ENCODE data around the gene DNAJC10. TPM values are rescaled to one million over a fixed set of nuclear protein-coding genes. Genes with fewer than 3 reads are reported as not detected.
A peak's percentile ranks its signal among the peaks of the same experiment; 100 is the strongest.

DNAJC10 gene
- total and polyA plus RNA-seq, 9 of the 15 experiments (the other 6 are each of a cell fraction or from before 2014, with no cell fraction given): 9.8 to 77.7 (median 57.3) TPM

DNA sequence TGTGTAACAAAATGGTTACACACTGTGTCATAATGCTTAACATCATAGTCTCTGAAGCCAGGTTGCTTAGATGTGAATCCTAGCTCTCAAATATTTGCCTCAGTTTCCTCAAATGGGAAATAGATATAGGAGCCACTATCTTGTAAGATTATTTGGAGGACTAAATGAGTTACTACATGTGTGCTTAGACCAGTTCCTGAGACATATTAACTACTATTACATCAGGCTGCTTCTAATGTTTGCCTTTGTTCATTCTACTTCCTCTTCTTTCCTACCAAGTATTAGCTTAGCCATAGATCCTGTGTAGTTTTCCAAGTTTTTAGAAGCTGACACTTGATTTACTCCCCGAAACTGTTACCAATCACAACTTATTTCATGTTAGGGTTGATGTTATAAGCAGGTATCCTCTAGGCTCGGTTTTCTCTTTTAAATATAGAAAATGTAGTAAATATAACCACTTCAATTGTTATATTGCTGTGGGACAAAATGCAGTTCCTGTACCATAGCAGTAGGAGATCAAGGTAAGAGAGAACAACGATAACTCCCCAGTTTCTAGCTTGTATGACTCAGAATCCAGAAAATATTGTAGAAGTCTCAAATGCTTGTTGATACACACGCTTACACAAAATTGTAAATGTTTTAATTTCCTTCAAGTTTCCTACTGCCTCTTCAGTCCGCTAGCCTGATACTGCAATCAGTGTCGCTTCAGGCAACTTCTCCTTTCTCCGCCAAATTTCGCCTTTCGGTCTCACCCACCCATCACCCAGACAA, 751 bp upstream of the DNAJC10 start (continued):
- TF ChIP-seq, protein P1, sequence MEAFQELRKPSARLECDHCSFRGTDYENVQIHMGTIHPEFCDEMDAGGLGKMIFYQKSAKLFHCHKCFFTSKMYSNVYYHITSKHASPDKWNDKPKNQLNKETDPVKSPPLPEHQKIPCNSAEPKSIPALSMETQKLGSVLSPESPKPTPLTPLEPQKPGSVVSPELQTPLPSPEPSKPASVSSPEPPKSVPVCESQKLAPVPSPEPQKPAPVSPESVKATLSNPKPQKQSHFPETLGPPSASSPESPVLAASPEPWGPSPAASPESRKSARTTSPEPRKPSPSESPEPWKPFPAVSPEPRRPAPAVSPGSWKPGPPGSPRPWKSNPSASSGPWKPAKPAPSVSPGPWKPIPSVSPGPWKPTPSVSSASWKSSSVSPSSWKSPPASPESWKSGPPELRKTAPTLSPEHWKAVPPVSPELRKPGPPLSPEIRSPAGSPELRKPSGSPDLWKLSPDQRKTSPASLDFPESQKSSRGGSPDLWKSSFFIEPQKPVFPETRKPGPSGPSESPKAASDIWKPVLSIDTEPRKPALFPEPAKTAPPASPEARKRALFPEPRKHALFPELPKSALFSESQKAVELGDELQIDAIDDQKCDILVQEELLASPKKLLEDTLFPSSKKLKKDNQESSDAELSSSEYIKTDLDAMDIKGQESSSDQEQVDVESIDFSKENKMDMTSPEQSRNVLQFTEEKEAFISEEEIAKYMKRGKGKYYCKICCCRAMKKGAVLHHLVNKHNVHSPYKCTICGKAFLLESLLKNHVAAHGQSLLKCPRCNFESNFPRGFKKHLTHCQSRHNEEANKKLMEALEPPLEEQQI (IDR thresholded peaks at IDR 0.05): no peak
- TF ChIP-seq, protein P2, sequence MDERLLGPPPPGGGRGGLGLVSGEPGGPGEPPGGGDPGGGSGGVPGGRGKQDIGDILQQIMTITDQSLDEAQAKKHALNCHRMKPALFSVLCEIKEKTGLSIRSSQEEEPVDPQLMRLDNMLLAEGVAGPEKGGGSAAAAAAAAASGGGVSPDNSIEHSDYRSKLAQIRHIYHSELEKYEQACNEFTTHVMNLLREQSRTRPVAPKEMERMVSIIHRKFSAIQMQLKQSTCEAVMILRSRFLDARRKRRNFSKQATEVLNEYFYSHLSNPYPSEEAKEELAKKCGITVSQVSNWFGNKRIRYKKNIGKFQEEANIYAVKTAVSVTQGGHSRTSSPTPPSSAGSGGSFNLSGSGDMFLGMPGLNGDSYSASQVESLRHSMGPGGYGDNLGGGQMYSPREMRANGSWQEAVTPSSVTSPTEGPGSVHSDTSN (CRISPR knock-in tag; IDR thresholded peaks at IDR 0.05; ENCODE audit: low read depth): no peak
- TF ChIP-seq, protein P2 (tag; conservative IDR thresholded peaks at IDR 0.05; ENCODE audit: low read depth): no peak
- TF ChIP-seq, protein P3, sequence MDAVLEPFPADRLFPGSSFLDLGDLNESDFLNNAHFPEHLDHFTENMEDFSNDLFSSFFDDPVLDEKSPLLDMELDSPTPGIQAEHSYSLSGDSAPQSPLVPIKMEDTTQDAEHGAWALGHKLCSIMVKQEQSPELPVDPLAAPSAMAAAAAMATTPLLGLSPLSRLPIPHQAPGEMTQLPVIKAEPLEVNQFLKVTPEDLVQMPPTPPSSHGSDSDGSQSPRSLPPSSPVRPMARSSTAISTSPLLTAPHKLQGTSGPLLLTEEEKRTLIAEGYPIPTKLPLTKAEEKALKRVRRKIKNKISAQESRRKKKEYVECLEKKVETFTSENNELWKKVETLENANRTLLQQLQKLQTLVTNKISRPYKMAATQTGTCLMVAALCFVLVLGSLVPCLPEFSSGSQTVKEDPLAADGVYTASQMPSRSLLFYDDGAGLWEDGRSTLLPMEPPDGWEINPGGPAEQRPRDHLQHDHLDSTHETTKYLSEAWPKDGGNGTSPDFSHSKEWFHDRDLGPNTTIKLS (IDR thresholded peaks at IDR 0.05; ENCODE audit: borderline replicate concordance, low read depth): no peak
- TF ChIP-seq, protein P4, sequence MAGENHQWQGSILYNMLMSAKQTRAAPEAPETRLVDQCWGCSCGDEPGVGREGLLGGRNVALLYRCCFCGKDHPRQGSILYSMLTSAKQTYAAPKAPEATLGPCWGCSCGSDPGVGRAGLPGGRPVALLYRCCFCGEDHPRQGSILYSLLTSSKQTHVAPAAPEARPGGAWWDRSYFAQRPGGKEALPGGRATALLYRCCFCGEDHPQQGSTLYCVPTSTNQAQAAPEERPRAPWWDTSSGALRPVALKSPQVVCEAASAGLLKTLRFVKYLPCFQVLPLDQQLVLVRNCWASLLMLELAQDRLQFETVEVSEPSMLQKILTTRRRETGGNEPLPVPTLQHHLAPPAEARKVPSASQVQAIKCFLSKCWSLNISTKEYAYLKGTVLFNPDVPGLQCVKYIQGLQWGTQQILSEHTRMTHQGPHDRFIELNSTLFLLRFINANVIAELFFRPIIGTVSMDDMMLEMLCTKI (IDR thresholded peaks at IDR 0.05; ENCODE audit: partially characterized antibody): no peak
- 0 out of 2 replicates have a peak, but pooled peaks have one; percentile 21 for TF ChIP-seq MYC (IDR thresholded peaks at IDR 0.05; ENCODE audit: low read depth, low read length)
- TF ChIP-seq MYC (CRISPR knock-in tag; IDR thresholded peaks at IDR 0.05; ENCODE audit: borderline replicate concordance, low read depth): no peak
- no peak for TF ChIP-seq L3MBTL2 (IDR thresholded peaks at IDR 0.05)
- TF ChIP-seq, protein P5, sequence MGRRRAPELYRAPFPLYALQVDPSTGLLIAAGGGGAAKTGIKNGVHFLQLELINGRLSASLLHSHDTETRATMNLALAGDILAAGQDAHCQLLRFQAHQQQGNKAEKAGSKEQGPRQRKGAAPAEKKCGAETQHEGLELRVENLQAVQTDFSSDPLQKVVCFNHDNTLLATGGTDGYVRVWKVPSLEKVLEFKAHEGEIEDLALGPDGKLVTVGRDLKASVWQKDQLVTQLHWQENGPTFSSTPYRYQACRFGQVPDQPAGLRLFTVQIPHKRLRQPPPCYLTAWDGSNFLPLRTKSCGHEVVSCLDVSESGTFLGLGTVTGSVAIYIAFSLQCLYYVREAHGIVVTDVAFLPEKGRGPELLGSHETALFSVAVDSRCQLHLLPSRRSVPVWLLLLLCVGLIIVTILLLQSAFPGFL (CRISPR knock-in tag; IDR thresholded peaks at IDR 0.05): no peak
- TF ChIP-seq PTBP1 (IDR thresholded peaks at IDR 0.05; ENCODE audit: low read depth, low read length): no peak
- TF ChIP-seq ZNF644 (tag; IDR thresholded peaks at IDR 0.05; ENCODE audit: low read depth): 0 out of 2 replicates have a peak, but pooled peaks have one; percentile 35
- TF ChIP-seq RBFOX2 (IDR thresholded peaks at IDR 0.05; ENCODE audit: low read depth, low read length): no peak
- no peak for TF ChIP-seq KLF1 (tag; IDR thresholded peaks at IDR 0.05)
- TF ChIP-seq, protein P6, sequence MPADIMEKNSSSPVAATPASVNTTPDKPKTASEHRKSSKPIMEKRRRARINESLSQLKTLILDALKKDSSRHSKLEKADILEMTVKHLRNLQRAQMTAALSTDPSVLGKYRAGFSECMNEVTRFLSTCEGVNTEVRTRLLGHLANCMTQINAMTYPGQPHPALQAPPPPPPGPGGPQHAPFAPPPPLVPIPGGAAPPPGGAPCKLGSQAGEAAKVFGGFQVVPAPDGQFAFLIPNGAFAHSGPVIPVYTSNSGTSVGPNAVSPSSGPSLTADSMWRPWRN (IDR thresholded peaks at IDR 0.05; ENCODE audit: low read depth): no peak
- no peak for TF ChIP-seq CEBPG (CRISPR knock-in tag; IDR thresholded peaks at IDR 0.05)
- peak in 1 of 2 experiments; percentile 66; a peak in 2 of 4 replicates for TF ChIP-seq CEBPG (tag; conservative IDR thresholded peaks at IDR 0.05 in 1 of 2, IDR thresholded peaks at IDR 0.05 in 1 of 2)
- TF ChIP-seq SLC30A9 (CRISPR knock-in tag; IDR thresholded peaks at IDR 0.05): no peak
